H9 (cell line): Measurements from ENCODE around the gene CXXC5. TPM values are rescaled to one million over a fixed set of nuclear protein-coding genes. Genes with fewer than 3 reads are reported as not detected.

Source experiments
- DNase-seq: peaks from one replicate; pipeline ENCODE4 v3.0.0-alpha.2; 2017
- H2AFZ ChIP-seq: one replicate; pipeline ENCODE4 v1.6.1; 2013; ENCODE audit warnings: mild to moderate bottlenecking, low read length, control low read depth, moderate library complexity
- H2AK5ac ChIP-seq: 2 replicates; pipeline ENCODE4 v1.6.1; 2013; ENCODE audit warnings: low read length, control low read depth, mixed read lengths; ENCODE audit not compliant: insufficient read length
- H2BK120ac ChIP-seq: one replicate; pipeline ENCODE4 v1.6.1; 2013; ENCODE audit warnings: low read depth, mild to moderate bottlenecking, low read length, control low read depth, inconsistent platforms; ENCODE audit not compliant: poor library complexity, severe bottlenecking
- H2BK12ac ChIP-seq: 2 replicates; pipeline ENCODE4 v1.6.1; 2013; ENCODE audit warnings: low read length, control low read depth, mixed read lengths, low read depth; ENCODE audit not compliant: insufficient read length
- H2BK15ac ChIP-seq: 2 replicates; pipeline ENCODE4 v1.6.1; 2013; ENCODE audit warnings: low read depth, low read length, control low read depth
- H2BK20ac ChIP-seq: one replicate; pipeline ENCODE4 v1.6.1; 2013; ENCODE audit warnings: low read depth, mild to moderate bottlenecking, low read length, control low read depth, inconsistent platforms; ENCODE audit not compliant: poor library complexity, severe bottlenecking
- H2BK5ac ChIP-seq: 2 replicates; pipeline ENCODE4 v1.6.1; 2013; ENCODE audit warnings: low read length, control low read depth, mixed read lengths; ENCODE audit not compliant: insufficient read length
- H3K14ac ChIP-seq: 2 replicates; pipeline ENCODE4 v1.6.1; 2013; ENCODE audit warnings: low read length, control low read depth; ENCODE audit not compliant: insufficient read depth
- H3K18ac ChIP-seq: 2 replicates; pipeline ENCODE4 v1.6.1; 2013; ENCODE audit warnings: low read depth, mild to moderate bottlenecking, mixed read lengths, low read length, control low read depth; ENCODE audit not compliant: insufficient read length
- H3K23ac ChIP-seq: 2 replicates; pipeline ENCODE4 v1.6.1; 2013; ENCODE audit warnings: low read length, control low read depth, mixed read lengths, low read depth; ENCODE audit not compliant: insufficient read length
- H3K23me2 ChIP-seq: 2 replicates; pipeline ENCODE4 v1.6.1; 2013; ENCODE audit warnings: low read depth, mild to moderate bottlenecking, mixed read lengths, low read length, control low read depth; ENCODE audit not compliant: insufficient read length, poor library complexity, severe bottlenecking
- H3K27ac ChIP-seq: 2 replicates; pipeline ENCODE4 v1.5.1; 2013; ENCODE audit warnings: low read length, control low read depth, mixed read lengths, low read depth; ENCODE audit not compliant: insufficient read length
- H3K27me3 ChIP-seq: 2 replicates; pipeline ENCODE4 v1.6.1; 2013; ENCODE audit warnings: low read length, control low read depth, inconsistent platforms; ENCODE audit not compliant: insufficient read depth
- H3K4ac ChIP-seq: 2 replicates; pipeline ENCODE4 v1.6.1; 2013; ENCODE audit warnings: low read depth, mild to moderate bottlenecking, control low read depth, inconsistent platforms, low read length, moderate library complexity
- H3K4me1 ChIP-seq: 2 replicates; pipeline ENCODE4 v1.6.1; 2013; ENCODE audit warnings: low read length, control low read depth, inconsistent platforms; ENCODE audit not compliant: insufficient read depth
- H3K4me2 ChIP-seq: 2 replicates; pipeline ENCODE4 v1.6.1; 2013; ENCODE audit warnings: low read length, control low read depth, mixed read lengths; ENCODE audit not compliant: insufficient read length, insufficient read depth
- H3K56ac ChIP-seq: 2 replicates; pipeline ENCODE4 v1.6.1; 2013; ENCODE audit warnings: low read depth, mild to moderate bottlenecking, mixed read lengths, low read length, control low read depth; ENCODE audit not compliant: insufficient read length
- H3K79me1 ChIP-seq: 2 replicates; pipeline ENCODE4 v1.6.1; 2013; ENCODE audit warnings: low read depth, mild to moderate bottlenecking, moderate library complexity, low read length, control low read depth, inconsistent platforms; ENCODE audit not compliant: insufficient read depth, poor library complexity, severe bottlenecking
- H3K79me2 ChIP-seq: 2 replicates; pipeline ENCODE4 v1.6.1; 2013; ENCODE audit warnings: low read length, control low read depth, inconsistent platforms; ENCODE audit not compliant: insufficient read depth
- H3K9ac ChIP-seq: 2 replicates; pipeline ENCODE4 v1.6.1; 2013; ENCODE audit warnings: low read length, control low read depth, mixed read lengths; ENCODE audit not compliant: insufficient read length; ENCODE audit errors: extremely low read depth
- H3K9me3 ChIP-seq: one replicate; pipeline ENCODE4 v1.6.1; 2013; ENCODE audit warnings: low read depth, low read length, inconsistent platforms; ENCODE audit not compliant: control insufficient read depth
- H3T11ph ChIP-seq: one replicate; pipeline ENCODE4 v1.6.1; 2013; ENCODE audit warnings: mild to moderate bottlenecking, low read length, control low read depth, inconsistent platforms
- H4K20me1 ChIP-seq: one replicate; pipeline ENCODE4 v1.6.1; 2013; ENCODE audit not compliant: control insufficient read depth, insufficient read length, insufficient read depth
- H4K5ac ChIP-seq: 2 replicates; pipeline ENCODE4 v1.6.1; 2013; ENCODE audit warnings: low read depth, mild to moderate bottlenecking, mixed read lengths, low read length, control low read depth; ENCODE audit not compliant: insufficient read length
- H4K8ac ChIP-seq: replicated peaks from 2 replicates; pipeline ENCODE4 v1.6.1; 2013; ENCODE audit warnings: low read length, control low read depth, mixed read lengths, low read depth; ENCODE audit not compliant: insufficient read length
- H4K91ac ChIP-seq: 2 replicates; pipeline ENCODE4 v1.6.1; 2013; ENCODE audit warnings: low read depth, mild to moderate bottlenecking, moderate library complexity, mixed read lengths, low read length, control low read depth; ENCODE audit not compliant: insufficient read length
- H3K27ac Mint-ChIP-seq, 3 experiments: 2 replicates in 2 of 3; 3 replicates in 1 of 3; pipeline ENCODE4 v1.8.0; 2020 to 2021; ENCODE audit warnings: mixed read lengths in 3 of 3, mild to moderate bottlenecking in 1 of 3, moderate library complexity in 1 of 3
- H3K27me3 Mint-ChIP-seq: 2 replicates; pipeline ENCODE4 v1.8.0; 2021; ENCODE audit warnings: low read depth, mild to moderate bottlenecking, moderate library complexity, mixed read lengths
- H3K36me3 Mint-ChIP-seq, 3 experiments: 2 replicates in 2 of 3; 3 replicates in 1 of 3; pipeline ENCODE4 v1.8.0; 2020 to 2021; ENCODE audit warnings: low read depth in 3 of 3, mixed read lengths in 3 of 3; ENCODE audit not compliant: insufficient read depth in 1 of 3
- H3K4me1 Mint-ChIP-seq, 2 experiments: 2 replicates each; pipeline ENCODE4 v1.8.0; 2020; ENCODE audit warnings: mixed read lengths in 2 of 2
- H3K4me3 Mint-ChIP-seq, 2 experiments: 2 replicates in 1 of 2; 3 replicates in 1 of 2; pipeline ENCODE4 v1.8.0; 2020 to 2021; ENCODE audit warnings: mild to moderate bottlenecking in 2 of 2, mixed read lengths in 2 of 2, moderate library complexity in 1 of 2
- H3K9me3 Mint-ChIP-seq, 2 experiments: 2 replicates in 1 of 2; 3 replicates in 1 of 2; pipeline ENCODE4 v1.8.0; 2020; ENCODE audit warnings: mild to moderate bottlenecking in 2 of 2, mixed read lengths in 2 of 2, moderate library complexity in 1 of 2
- WGBS: extraction: QIAGEN DNeasy Blood & Tissue Kit; methylation state at CpG from one replicate; pipeline ENCODE4 v1.1.7; 2013; ENCODE audit warnings: missing lambda C conversion rate, low lambda C conversion rate, mixed read lengths; ENCODE audit not compliant: insufficient read length; ENCODE audit errors: extremely low coverage; 5-methylcytosine and 5-hydroxymethylcytosine counted together
- total RNA-seq: library from RNA; stranded (reverse); gene quantifications from 2 replicates; pipeline ENCODE4 v1.2.1, GENCODE V29; 2021
- TF ChIP-seq, protein P1 (sequence below): fragments of 200-600 bp; sonication (generic); conservative IDR thresholded peaks from 3 replicates; pipeline ENCODE4 v1.8.0; 2021; ENCODE audit warnings: antibody characterized with exemption, mild to moderate bottlenecking

The CXXC5 gene
- total RNA-seq, 1 experiment from 2014 or later: 105 TPM

DNA sequence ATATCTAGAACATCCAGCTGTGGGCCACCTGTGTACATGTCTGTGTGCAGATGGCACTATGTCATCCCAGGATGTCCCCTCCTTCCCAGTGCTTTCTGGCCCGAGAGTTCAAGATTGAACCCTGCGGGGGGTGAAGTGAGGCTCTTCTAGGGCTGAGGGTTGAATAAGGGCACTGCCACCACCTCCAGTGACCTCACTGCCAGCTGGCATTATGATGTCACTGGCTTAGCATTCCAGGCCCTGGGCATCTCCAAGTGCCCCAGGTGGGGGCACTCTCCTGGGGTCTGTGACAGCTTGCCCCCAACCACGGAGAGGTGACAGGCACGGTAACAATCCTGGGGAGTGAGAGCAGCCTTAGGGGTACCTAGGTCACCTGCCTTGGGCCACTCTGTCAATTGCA lies 27.1 kb downstream of the CXXC5 start:
- H4K20me1 ChIP-seq: no peaks in the 10 kb centered on the region
- no peak overlapping the region for H2BK20ac ChIP-seq
- DNase-seq: no peak
- no peak overlapping the region for H3K4me2 ChIP-seq
- H3K79me2 ChIP-seq: peaks cover 28% of the 10 kb centered on the region; the same call in 1 of the 2 replicates
- H3K4ac ChIP-seq: no peak overlapping the region
- no peak overlapping the region for H3K4me3 Mint-ChIP-seq
- TF ChIP-seq, protein P1, sequence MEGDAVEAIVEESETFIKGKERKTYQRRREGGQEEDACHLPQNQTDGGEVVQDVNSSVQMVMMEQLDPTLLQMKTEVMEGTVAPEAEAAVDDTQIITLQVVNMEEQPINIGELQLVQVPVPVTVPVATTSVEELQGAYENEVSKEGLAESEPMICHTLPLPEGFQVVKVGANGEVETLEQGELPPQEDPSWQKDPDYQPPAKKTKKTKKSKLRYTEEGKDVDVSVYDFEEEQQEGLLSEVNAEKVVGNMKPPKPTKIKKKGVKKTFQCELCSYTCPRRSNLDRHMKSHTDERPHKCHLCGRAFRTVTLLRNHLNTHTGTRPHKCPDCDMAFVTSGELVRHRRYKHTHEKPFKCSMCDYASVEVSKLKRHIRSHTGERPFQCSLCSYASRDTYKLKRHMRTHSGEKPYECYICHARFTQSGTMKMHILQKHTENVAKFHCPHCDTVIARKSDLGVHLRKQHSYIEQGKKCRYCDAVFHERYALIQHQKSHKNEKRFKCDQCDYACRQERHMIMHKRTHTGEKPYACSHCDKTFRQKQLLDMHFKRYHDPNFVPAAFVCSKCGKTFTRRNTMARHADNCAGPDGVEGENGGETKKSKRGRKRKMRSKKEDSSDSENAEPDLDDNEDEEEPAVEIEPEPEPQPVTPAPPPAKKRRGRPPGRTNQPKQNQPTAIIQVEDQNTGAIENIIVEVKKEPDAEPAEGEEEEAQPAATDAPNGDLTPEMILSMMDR: no peak
- H3K4me1 ChIP-seq: peaks cover 4% of the 10 kb centered on the region; the same call in 1 of the 2 replicates
- no peak overlapping the region for H3K18ac ChIP-seq
- no peak overlapping the region for H4K8ac ChIP-seq
- no peaks in the 10 kb centered on the region for H3K79me1 ChIP-seq
- H3K27ac ChIP-seq: no peak overlapping the region
- no CpG with 5 or more reads among the region's 4 CpGs for WGBS
- H3K36me3 Mint-ChIP-seq: peaks cover 6 to 15% (median 8%) of the 10 kb centered on the region in 3 experiments; a peak in 6 of 7 replicates
- H2AFZ ChIP-seq: no peak overlapping the region
- H4K5ac ChIP-seq: no peak overlapping the region
- no peak overlapping the region for H3K14ac ChIP-seq
- H2AK5ac ChIP-seq: no peak overlapping the region
- no peaks in the 10 kb centered on the region for H3K23me2 ChIP-seq
- no peaks in the 10 kb centered on the region; the same call in 1 of the 2 replicates for H3K27me3 Mint-ChIP-seq
- peak overlapping the region; percentile 6 to 42 (median 9); a peak in 5 of 7 replicates for H3K27ac Mint-ChIP-seq
- no peak overlapping the region for H4K91ac ChIP-seq
- no peak overlapping the region for H2BK120ac ChIP-seq
- peaks cover 36 to 50% of the 10 kb centered on the region in 2 experiments for H3K4me1 Mint-ChIP-seq
- H3K9me3 ChIP-seq: no peaks in the 10 kb centered on the region
- H3K27me3 ChIP-seq: no peaks in the 10 kb centered on the region
- H3K23ac ChIP-seq: no peak overlapping the region
- no peak overlapping the region for H3K56ac ChIP-seq
- no peak overlapping the region for H2BK5ac ChIP-seq
- H2BK12ac ChIP-seq: no peak overlapping the region
- no peak overlapping the region for H2BK15ac ChIP-seq
- H3T11ph ChIP-seq: no peak overlapping the region
- no peak overlapping the region for H3K9ac ChIP-seq
- no peaks in the 10 kb centered on the region for H3K9me3 Mint-ChIP-seq
